ENCODE data around the gene NECTIN4. TPM values are rescaled to one million over a fixed set of nuclear protein-coding genes. Genes with fewer than 3 reads are reported as not detected.
A peak's percentile ranks its signal among the peaks of the same experiment; 100 is the strongest.

NECTIN4 gene
- total RNA-seq, 1 donor: under 0.01 TPM

DNA sequence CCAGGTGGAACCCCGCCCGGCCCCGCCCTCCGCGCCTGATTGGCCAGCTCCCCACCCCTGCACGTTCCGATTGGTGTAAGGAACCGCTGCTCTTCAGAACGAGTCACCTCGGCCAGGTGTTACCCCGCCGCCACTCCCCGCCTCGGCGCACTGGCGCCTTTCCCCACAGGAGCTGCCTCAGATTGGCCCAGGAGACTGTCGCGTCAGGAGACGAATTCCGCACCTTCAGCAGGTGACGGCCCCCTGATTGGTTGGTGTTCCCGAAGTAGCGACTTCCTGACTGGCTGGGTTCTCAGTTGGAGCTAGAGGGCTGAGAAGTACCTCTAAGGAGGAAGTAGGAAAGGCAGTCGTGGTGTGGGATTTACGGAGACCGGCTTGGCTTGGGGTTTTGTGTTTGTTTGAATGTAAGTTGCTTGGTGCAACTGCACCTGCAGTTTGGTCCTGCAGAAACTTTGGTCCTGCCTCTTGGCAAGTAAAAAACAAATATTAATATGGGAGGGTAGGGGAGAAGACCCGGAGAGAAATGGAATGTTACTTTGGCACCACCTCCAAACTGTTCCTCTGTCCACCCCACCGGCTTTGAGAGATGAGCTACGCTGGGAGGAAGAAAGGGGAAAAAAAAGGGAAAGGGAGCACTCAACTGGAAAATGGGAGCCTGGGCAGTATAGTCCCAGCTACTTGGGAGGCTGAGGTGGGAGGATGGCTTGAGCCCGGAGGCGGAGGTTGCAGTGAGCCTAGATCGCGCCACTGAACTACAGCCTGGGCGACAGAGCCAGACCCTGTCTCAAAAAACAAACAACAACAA, 68.0 kb downstream of the NECTIN4 start:
- peaks cover 14% of the 10 kb centered on the region for H3K4me1 ChIP-seq (ENCODE audit: insufficient read depth, low read length)
- H3K79me2 ChIP-seq (ENCODE audit: insufficient read depth, low read length): no peaks in the 10 kb centered on the region
- TF ChIP-seq, protein P1, sequence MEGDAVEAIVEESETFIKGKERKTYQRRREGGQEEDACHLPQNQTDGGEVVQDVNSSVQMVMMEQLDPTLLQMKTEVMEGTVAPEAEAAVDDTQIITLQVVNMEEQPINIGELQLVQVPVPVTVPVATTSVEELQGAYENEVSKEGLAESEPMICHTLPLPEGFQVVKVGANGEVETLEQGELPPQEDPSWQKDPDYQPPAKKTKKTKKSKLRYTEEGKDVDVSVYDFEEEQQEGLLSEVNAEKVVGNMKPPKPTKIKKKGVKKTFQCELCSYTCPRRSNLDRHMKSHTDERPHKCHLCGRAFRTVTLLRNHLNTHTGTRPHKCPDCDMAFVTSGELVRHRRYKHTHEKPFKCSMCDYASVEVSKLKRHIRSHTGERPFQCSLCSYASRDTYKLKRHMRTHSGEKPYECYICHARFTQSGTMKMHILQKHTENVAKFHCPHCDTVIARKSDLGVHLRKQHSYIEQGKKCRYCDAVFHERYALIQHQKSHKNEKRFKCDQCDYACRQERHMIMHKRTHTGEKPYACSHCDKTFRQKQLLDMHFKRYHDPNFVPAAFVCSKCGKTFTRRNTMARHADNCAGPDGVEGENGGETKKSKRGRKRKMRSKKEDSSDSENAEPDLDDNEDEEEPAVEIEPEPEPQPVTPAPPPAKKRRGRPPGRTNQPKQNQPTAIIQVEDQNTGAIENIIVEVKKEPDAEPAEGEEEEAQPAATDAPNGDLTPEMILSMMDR (IDR thresholded peaks at IDR 0.05; ENCODE audit: extremely low read depth, low read depth, low read length): no peak
- DNase-seq (ENCODE audit: insufficient read length, low spot score, missing footprints): peak; percentile 95
- H4K20me1 ChIP-seq (ENCODE audit: insufficient read depth, low read length): no peaks in the 10 kb centered on the region
- peak overlapping the region; percentile 89 for H3K4me2 ChIP-seq (ENCODE audit: insufficient read depth, low read length)
- no peaks in the 10 kb centered on the region for H3K9me3 ChIP-seq (ENCODE audit: low read depth, low read length)
- H2AFZ ChIP-seq (ENCODE audit: low read length): peak overlapping the region; percentile 82
- peak overlapping the region; percentile 68 for H3K4me3 ChIP-seq (ENCODE audit: insufficient read depth, low read length)
- peaks cover 34% of the 10 kb centered on the region for H3K27me3 ChIP-seq (ENCODE audit: insufficient read depth, low read length)
- no peaks in the 10 kb centered on the region for H3K36me3 ChIP-seq (ENCODE audit: insufficient read depth, low read length)
- H3K27ac ChIP-seq (ENCODE audit: low read depth, low read length): no peak overlapping the region

Small RNA genes lying within 50 kb of the gene (small RNA-seq; reads per million reads assigned to genes)
- not detected for gene AL591806.2

Other genes with a start within 250 kb of the NECTIN4 start
- not detected in 2 replicates for gene CD244, start 226.7 kb downstream of the NECTIN4 start, total RNA-seq
- gene ITLN1, start 204.4 kb downstream of the NECTIN4 start, total RNA-seq: not detected in 2 replicates
- not detected in 2 replicates for gene ITLN2, start 134.7 kb downstream of the NECTIN4 start, total RNA-seq
- gene F11R, start 68.4 kb downstream of the NECTIN4 start, total RNA-seq: 0.72 and 1.2 TPM in 2 replicates
- gene TSTD1, start 50.6 kb downstream of the NECTIN4 start, total RNA-seq: 0.72 and 1.8 TPM in 2 replicates
- gene USF1, start 43.6 kb downstream of the NECTIN4 start, total RNA-seq: 45.7 and 47.4 TPM in 2 replicates
- gene ARHGAP30, start 19.7 kb downstream of the NECTIN4 start, total RNA-seq: under 0.01 TPM in 1 of 2 replicates, not detected in the other
- gene KLHDC9, start 8.8 kb upstream of the NECTIN4 start, total RNA-seq: 1.4 and 1.5 TPM in 2 replicates
- gene PFDN2, start 28.5 kb upstream of the NECTIN4 start, total RNA-seq: 17.7 and 27.9 TPM in 2 replicates
- 23.9 and 28.0 TPM in 2 replicates for gene NIT1, start 28.5 kb upstream of the NECTIN4 start, total RNA-seq
- 36.6 and 41.0 TPM in 2 replicates for gene DEDD, start 43.1 kb upstream of the NECTIN4 start, total RNA-seq
- 87.5 and 95.2 TPM in 2 replicates for gene UFC1, start 64.4 kb upstream of the NECTIN4 start, total RNA-seq
- gene USP21, start 69.9 kb upstream of the NECTIN4 start, total RNA-seq: 8.0 and 9.1 TPM in 2 replicates
- gene PPOX, start 76.9 kb upstream of the NECTIN4 start, total RNA-seq: 15.9 and 19.5 TPM in 2 replicates
- gene B4GALT3, start 87.9 kb upstream of the NECTIN4 start, total RNA-seq: 18.5 and 18.9 TPM in 2 replicates
- gene ADAMTS4, start 109.5 kb upstream of the NECTIN4 start, total RNA-seq: 1.4 and 3.5 TPM in 2 replicates
- 103 and 130 TPM in 2 replicates for gene NDUFS2, start 112.8 kb upstream of the NECTIN4 start, total RNA-seq
- gene FCER1G, start 125.7 kb upstream of the NECTIN4 start, total RNA-seq: 0.29 and 0.72 TPM in 2 replicates
- not detected in 2 replicates for gene APOA2, start 134.1 kb upstream of the NECTIN4 start, total RNA-seq
- 6.5 and 8.8 TPM in 2 replicates for gene TOMM40L, start 136.5 kb upstream of the NECTIN4 start, total RNA-seq
- not detected in 2 replicates for gene NR1I3, start 148.6 kb upstream of the NECTIN4 start, total RNA-seq
- not detected in 2 replicates for gene PCP4L1, start 169.2 kb upstream of the NECTIN4 start, total RNA-seq
- gene MPZ, start 220.4 kb upstream of the NECTIN4 start, total RNA-seq: 0.88 and 2.2 TPM in 2 replicates
- gene SDHC, start 224.8 kb upstream of the NECTIN4 start, total RNA-seq: 20.3 and 26.5 TPM in 2 replicates